Ovary (tissue), 3 donors: ENCODE measurements around the gene CCN6.

ENCODE experiments used
- EP300 ChIP-seq: sonication (generic); formaldehyde crosslinking; IDR thresholded peaks from one replicate; pipeline ENCODE4 v1.6.1; 2017; ENCODE audit warnings: antibody characterized with exemption
- POLR2A ChIP-seq: fragments of 450-650 bp; IDR thresholded peaks from one replicate; pipeline ENCODE4 v1.6.1; 2017; ENCODE audit warnings: antibody characterized with exemption, mild to moderate bottlenecking, moderate library complexity
- TF ChIP-seq, protein P1 (sequence below), 3 donors: fragments of 450-650 bp in 2 of 3; fragments of 200-600 bp in 1 of 3; IDR thresholded peaks; one replicate each; pipeline versions ENCODE4 v1.5.1 to v1.8.0; 2016 to 2022; ENCODE audit warnings: antibody characterized with exemption in 3 of 3, mild to moderate bottlenecking in 1 of 3
- donor health status: DM: no; HTN: no; CAD: no.

DNA sequence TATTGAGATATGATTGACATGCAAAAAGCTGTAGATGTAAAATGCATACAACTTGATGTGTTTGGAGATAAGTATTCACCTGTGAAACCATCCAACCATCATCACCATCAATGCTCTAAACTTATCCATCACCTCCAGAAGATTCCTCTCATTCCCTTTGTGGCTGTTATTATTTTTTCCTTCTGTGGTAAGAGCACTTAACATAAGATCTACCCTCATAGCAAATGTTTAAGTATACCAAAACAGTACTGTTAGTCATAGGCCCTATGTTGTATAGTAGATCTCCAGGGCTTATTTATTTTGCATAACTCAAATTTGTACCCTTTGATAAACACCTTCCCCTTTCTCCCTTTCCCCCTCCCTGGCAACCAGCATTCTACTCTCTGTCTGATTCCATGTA, 31.2 kb upstream of the CCN6 start:
- TF ChIP-seq, protein P1, sequence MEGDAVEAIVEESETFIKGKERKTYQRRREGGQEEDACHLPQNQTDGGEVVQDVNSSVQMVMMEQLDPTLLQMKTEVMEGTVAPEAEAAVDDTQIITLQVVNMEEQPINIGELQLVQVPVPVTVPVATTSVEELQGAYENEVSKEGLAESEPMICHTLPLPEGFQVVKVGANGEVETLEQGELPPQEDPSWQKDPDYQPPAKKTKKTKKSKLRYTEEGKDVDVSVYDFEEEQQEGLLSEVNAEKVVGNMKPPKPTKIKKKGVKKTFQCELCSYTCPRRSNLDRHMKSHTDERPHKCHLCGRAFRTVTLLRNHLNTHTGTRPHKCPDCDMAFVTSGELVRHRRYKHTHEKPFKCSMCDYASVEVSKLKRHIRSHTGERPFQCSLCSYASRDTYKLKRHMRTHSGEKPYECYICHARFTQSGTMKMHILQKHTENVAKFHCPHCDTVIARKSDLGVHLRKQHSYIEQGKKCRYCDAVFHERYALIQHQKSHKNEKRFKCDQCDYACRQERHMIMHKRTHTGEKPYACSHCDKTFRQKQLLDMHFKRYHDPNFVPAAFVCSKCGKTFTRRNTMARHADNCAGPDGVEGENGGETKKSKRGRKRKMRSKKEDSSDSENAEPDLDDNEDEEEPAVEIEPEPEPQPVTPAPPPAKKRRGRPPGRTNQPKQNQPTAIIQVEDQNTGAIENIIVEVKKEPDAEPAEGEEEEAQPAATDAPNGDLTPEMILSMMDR (IDR thresholded peaks at IDR 0.05) = no peak
- TF ChIP-seq POLR2A = no peak
- TF ChIP-seq EP300 = no peak
